C4-2B (cell line): Measurements from ENCODE around the gene MAN2B1.

ENCODE experiments used
- ZFX ChIP-seq: fragments of 450-650 bp; IDR thresholded peaks from 2 replicates; pipeline ENCODE4 v1.6.1; 2017
- TF ChIP-seq, protein P1 (sequence below): fragments of 450-650 bp; conservative IDR thresholded peaks from 2 replicates; pipeline ENCODE4 v1.5.1; 2017; ENCODE audit warnings: mild to moderate bottlenecking

DNA sequence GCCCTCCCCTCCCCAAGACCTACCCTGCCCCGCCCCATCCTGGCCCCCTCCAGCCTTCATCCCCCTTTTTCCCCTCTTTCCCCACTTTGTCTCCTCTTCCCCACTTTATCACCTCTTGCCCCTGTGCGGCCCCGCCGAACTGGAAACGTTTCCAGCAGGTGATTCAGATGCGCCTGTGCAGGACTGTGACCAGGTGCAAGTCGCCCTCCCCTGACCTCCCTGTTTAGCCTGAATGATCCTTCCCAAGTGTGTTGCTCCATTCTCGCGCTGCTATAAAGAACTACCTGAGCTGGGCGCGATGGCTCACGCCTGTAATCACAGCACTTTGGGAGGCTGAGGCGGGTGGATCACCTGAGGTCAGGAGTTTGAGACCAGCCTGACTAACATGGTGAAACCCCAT, 29.9 kb downstream of the MAN2B1 start:
- TF ChIP-seq, protein P1, sequence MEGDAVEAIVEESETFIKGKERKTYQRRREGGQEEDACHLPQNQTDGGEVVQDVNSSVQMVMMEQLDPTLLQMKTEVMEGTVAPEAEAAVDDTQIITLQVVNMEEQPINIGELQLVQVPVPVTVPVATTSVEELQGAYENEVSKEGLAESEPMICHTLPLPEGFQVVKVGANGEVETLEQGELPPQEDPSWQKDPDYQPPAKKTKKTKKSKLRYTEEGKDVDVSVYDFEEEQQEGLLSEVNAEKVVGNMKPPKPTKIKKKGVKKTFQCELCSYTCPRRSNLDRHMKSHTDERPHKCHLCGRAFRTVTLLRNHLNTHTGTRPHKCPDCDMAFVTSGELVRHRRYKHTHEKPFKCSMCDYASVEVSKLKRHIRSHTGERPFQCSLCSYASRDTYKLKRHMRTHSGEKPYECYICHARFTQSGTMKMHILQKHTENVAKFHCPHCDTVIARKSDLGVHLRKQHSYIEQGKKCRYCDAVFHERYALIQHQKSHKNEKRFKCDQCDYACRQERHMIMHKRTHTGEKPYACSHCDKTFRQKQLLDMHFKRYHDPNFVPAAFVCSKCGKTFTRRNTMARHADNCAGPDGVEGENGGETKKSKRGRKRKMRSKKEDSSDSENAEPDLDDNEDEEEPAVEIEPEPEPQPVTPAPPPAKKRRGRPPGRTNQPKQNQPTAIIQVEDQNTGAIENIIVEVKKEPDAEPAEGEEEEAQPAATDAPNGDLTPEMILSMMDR: no peak
- no peak for TF ChIP-seq ZFX
